Mesothelial cell of epicardium (in vitro differentiated cells): ENCODE results near the gene LCN2. TPM values are rescaled to one million over a fixed set of nuclear protein-coding genes. Genes with fewer than 3 reads are reported as not detected.

Experiments used
- DNase-seq, 2 experiments: peaks; one replicate each; pipeline ENCODE4 v3.0.0; 2021; ENCODE audit warnings: low spot score in 2 of 2; ENCODE audit not compliant: unreplicated experiment in 2 of 2
- H3K27ac Mint-ChIP-seq: 2 replicates; pipeline ENCODE4 v1.8.0; 2021; ENCODE audit warnings: mixed read lengths
- H3K27me3 Mint-ChIP-seq: 2 replicates; pipeline ENCODE4 v1.8.0; 2021; ENCODE audit warnings: low read depth, mixed read lengths
- H3K36me3 Mint-ChIP-seq: 2 replicates; pipeline ENCODE4 v1.8.0; 2021; ENCODE audit warnings: mixed read lengths
- H3K4me1 Mint-ChIP-seq: 2 replicates; pipeline ENCODE4 v1.8.0; 2021; ENCODE audit warnings: mixed read lengths
- H3K4me3 Mint-ChIP-seq: 2 replicates; pipeline ENCODE4 v1.8.0; 2021; ENCODE audit warnings: mild to moderate bottlenecking, moderate library complexity, mixed read lengths
- H3K9me3 Mint-ChIP-seq: 2 replicates; pipeline ENCODE4 v1.8.0; 2021; ENCODE audit warnings: mixed read lengths
- CTCF ChIP-seq: fragments of 200-600 bp; sonication (generic); IDR thresholded peaks from one replicate; pipeline ENCODE4 v1.5.0; 2021; ENCODE audit warnings: antibody characterized with exemption; ENCODE audit not compliant: unreplicated experiment
- total RNA-seq: library from RNA; stranded (reverse); gene quantifications from 3 replicates; pipeline ENCODE4 v1.2.1, GENCODE V29; 2021

LCN2 gene
- total RNA-seq, 1 donor from 2014 or later: not detected

GRCh38 chr9:128164307-128164885 lies 15.1 kb downstream of the LCN2 start:
- DNase-seq: no peak
- TF ChIP-seq CTCF: no peak
- peaks cover 4% of the 10 kb centered on the region for H3K4me1 Mint-ChIP-seq
- H3K36me3 Mint-ChIP-seq: peaks cover 39% of the 10 kb centered on the region
- H3K4me3 Mint-ChIP-seq: no peak overlapping the region
- no peak overlapping the region for H3K27ac Mint-ChIP-seq
- H3K27me3 Mint-ChIP-seq: no peaks in the 10 kb centered on the region
- H3K9me3 Mint-ChIP-seq: no peaks in the 10 kb centered on the region

GRCh38 chr9:128166169-128166568 lies 16.9 kb downstream of the LCN2 start:
- Mint-ChIP-seq H3K4me1 (peaks cover under 1% of the 10 kb centered on the region), H3K27ac (no peak overlapping the region), H3K27me3 (no peaks in the 10 kb centered on the region), H3K36me3 (peaks cover 44% of the 10 kb centered on the region), H3K9me3 (no peaks in the 10 kb centered on the region), H3K4me3 (no peak overlapping the region)
- no peak for DNase-seq
- no peak for TF ChIP-seq CTCF

- Mint-ChIP-seq H3K27ac (no peak overlapping the region), H3K4me3 (no peak overlapping the region), H3K4me1 (no peaks in the 10 kb centered on the region), H3K9me3 (no peaks in the 10 kb centered on the region), H3K27me3 (no peaks in the 10 kb centered on the region), H3K36me3 (peaks cover 45% of the 10 kb centered on the region)
- TF ChIP-seq CTCF: no peak
- no peak for DNase-seq
Measured at GRCh38 chr9:128167209-128167608, 18.0 kb downstream of the LCN2 start.

DNA sequence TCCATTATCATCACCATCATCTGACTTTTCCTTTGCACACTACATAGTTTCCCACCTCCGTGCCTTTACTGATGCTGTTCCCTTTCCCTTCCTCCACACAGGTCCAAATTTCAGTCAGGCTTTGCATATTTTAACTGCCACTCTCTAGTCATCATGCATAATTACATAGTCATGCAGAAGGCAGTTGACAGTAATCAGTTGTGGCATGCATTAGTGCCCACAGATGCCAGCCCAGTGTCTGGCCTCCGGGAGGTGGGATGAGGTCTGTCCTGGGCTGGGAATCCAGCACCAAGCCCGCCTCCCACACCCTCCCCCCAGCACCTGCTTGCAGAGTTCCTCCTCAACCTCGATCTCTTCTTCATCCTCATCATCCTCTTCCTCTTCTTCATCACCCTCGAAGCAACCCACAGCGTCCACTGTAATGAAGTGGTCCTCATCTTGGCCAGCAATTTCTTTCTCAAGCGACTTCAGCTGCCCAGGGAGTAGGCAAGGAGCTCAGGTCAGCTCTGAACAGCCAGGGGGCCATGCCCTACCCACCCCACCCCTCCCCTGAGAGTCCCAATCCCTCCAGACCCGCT lies 19.6 kb downstream of the LCN2 start:
- Mint-ChIP-seq H3K4me3 (no peak overlapping the region), H3K27me3 (no peaks in the 10 kb centered on the region), H3K9me3 (no peaks in the 10 kb centered on the region), H3K27ac (no peak overlapping the region), H3K36me3 (peaks cover 37% of the 10 kb centered on the region), H3K4me1 (no peaks in the 10 kb centered on the region)
- no peak for DNase-seq
- TF ChIP-seq CTCF: no peak

DNA sequence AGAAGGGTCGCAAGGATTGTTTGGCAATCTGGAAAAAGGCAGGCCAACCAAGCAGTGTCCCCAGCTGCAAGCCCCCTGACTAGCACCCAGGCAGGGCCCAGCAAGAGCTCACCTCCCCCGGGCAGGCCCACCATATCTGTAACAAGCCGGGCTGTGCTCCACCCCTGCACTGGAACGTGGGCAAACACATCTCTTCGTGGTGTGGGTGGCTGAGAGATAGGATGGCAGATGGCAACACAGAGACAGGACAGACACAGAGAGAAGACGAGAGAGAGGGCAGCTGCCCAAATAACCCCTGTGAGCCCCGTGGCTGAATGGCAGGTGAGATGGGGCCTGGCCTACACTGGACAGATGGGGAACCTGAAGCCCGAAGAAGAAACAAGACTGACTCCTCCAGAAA lies 20.2 kb downstream of the LCN2 start:
- DNase-seq: no peak
- no peaks in the 10 kb centered on the region for H3K4me1 Mint-ChIP-seq
- H3K9me3 Mint-ChIP-seq: no peaks in the 10 kb centered on the region
- no peak overlapping the region for H3K27ac Mint-ChIP-seq
- no peak overlapping the region for H3K4me3 Mint-ChIP-seq
- H3K36me3 Mint-ChIP-seq: peaks cover 33% of the 10 kb centered on the region
- TF ChIP-seq CTCF: no peak
- H3K27me3 Mint-ChIP-seq: no peaks in the 10 kb centered on the region
